ENCODE data around the gene SPCS3.
A peak's percentile ranks its signal among the peaks of the same experiment; 100 is the strongest.
"Not testable (repeated sequence)": the region's sequence is repeated elsewhere in the genome, so short reads cannot be mapped to it uniquely, and the experiment has no call there.

SPCS3 gene

GRCh38 chr4:176319704-176320339, at the start of gene SPCS3:
TSS of gene SPCS3 (plus strand) at chr4:176319966. CDS start at chr4:176320077, 111 bp downstream.
- DNase-seq = peak; percentile 60

DNA sequence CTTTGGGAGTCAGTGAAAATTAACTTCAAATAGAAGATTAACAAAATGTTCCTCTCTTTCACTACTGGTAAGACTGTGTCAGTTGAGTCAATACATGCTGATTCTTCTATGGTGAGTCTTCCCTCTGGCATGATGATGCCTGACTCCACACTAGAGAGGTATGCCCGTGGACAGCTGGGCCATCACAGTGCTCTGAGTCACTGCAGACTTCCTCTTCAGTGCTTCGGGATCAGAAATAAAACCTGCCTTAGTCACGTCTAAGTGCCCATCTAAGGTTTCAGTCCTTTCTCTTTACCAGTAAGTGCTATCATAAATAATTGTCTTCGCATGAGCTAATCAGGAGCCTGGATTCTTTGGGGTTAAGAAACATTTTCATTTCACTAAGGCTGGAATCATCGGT, 49.1 kb upstream of the SPCS3 start:
- DNase-seq = no peak

GRCh38 chr4:176271749-176272148, 48.0 kb upstream of the SPCS3 start:
- DNase-seq = no peak

DNA sequence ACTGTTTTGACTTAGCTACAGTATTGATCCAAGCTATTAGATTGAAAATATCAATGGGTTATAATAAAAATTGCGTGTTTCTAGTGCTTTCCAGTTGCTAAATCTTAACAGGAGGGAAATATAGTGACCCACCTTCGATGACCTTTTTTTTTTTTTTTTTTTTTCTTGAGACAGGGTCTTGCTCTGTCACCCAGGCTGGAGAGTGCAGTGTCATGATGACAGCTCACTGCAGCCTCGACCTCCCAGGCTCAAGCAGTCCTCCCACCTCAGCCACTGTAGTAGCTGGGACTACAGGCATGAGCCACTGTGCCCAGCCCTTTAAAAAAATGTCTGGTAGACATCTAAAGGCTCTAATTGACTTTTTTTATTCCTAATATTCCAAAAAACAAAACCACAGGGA, 47.0 kb upstream of the SPCS3 start:
- DNase-seq = no peak

DNA sequence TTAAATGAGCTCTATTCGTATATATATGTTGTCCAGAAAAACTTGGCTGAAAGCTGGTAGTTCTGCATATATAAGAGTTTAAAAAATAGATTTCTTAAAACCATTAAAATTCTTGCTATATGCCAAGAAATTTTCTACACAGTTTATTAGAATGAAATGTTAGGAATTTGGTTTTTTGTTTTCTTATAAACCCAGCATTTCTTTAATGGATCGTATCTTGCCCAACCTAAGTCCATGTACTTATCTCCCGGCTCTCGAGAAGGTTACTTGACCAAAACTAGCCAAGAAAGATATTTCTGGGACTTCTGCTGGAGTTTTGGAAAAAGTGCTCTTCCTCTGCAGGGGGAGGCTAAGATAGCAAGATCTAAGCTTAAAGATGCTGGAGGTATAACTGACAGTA, 46.0 kb upstream of the SPCS3 start:
- no peak for DNase-seq

DNA sequence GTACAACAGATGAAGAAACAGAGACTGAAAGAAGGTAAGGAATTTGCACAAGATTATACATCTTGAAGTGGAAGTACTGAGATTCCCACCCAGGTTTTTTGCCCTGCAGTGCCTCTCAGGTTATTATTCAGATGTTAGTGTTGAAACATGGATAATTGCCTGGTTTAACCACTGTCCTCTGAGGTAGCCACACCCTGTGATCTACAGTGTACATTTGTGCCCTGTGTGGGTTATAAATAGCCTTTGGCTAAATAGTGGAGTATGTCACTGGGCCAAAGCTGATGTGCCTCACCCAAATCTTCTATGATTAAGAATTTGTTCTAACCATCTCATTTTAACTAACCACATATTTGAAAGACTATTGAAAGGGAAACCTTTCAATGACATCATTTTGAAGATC, 45.3 kb upstream of the SPCS3 start:
- no peak for DNase-seq

DNA sequence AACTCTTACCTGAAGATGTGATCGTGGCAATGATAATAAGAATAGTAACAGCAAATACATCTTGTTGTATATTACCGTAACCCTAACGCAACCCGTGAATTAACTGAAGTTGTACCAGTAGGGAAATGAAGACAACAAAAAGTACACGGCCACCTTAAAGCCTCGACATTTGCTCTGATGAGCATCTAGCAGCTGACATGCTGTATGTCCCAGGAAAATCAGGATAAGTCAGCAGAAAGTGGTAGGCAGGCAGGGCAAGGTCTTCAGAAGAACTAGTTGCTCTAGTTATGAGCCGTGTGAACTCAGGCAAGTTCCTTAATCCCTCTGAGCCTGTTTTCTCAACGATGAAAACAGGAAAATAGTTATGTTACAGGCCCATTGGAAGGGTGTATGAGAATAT, 43.1 kb upstream of the SPCS3 start:
- DNase-seq = no peak

DNA sequence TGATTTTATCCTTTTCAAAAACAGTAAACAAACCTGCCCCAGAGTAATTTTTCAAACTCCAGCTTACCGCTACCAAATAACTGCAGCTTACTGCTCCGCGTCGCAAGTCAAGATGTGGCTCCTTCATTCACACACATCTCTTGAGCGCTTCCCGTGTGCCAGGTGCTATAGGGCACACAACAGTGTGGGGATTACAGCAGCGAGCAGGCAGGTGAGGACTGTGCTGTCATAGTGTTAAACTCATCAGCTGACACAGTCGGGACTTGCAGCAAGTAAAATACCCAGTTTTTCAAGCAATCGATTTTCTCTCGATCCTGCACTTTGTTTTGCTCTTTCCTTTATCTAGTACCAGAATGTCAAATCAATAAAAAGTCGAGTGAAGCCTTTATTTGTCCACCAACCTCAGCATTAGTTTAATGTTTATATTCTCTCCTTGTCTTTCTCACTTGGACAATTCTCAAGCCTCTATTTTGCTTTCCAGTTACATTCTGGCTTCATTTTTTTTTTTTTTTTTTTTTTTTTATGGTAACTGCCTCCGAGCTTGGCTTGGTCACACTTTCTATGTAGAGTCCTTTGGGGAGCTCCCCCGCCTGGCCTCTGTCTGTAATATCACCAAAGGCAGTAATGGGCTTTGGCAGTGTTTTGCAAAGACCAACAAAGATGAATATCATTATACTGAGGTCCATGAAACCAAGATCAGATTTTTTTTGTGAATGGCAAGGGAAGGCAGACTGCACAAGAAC, 42.4 kb upstream of the SPCS3 start:
- no peak for DNase-seq

- DNase-seq = not testable (repeated sequence)
These were observed 40.2 kb upstream of the SPCS3 start for GRCh38 chr4:176279560-176279959.

GRCh38 chr4:176286728-176287127, 33.0 kb upstream of the SPCS3 start:
- DNase-seq = no peak

DNA sequence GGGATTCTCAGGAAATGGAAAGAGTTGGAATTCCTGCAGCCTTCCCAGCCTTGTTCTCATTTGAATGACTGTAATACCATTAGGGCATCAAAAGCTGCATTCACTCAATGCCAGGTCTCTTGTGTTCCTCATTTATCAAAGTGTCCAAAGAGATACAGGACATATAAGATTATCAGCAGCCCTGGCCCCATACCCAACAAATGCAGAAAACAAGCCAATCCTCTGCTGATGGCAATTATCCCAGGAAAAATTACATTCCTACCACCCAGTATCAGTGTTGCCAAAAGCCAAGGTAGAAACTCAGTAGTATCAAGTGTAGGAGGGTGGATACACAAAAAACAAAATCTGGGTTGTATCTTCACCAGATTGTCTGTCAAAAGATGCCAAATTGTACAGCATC, 32.2 kb upstream of the SPCS3 start:
- DNase-seq = no peak

GRCh38 chr4:176288020-176288419, 31.7 kb upstream of the SPCS3 start:
- DNase-seq = no peak

DNA sequence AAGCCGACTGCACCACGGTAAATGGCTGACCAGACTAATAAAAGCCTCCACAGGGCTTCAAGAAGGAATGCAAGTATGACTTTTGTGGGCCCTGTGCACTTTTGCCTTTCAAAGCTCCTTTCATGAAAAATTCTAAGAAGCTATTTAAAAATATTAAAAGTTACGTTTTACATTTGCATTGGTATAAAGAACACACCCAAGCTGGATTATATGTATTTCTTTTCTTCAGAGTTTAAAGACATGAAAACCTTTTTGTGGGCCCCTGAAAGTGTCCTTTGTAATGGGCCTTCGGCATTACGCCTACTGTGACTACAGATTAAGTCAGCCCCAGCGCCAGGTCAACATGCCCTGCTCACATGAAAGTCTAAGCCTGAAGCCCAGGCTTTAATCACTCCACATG, 30.2 kb upstream of the SPCS3 start:
- no peak for DNase-seq

- no peak for DNase-seq
These were observed 29.2 kb upstream of the SPCS3 start for GRCh38 chr4:176290520-176290919.

DNA sequence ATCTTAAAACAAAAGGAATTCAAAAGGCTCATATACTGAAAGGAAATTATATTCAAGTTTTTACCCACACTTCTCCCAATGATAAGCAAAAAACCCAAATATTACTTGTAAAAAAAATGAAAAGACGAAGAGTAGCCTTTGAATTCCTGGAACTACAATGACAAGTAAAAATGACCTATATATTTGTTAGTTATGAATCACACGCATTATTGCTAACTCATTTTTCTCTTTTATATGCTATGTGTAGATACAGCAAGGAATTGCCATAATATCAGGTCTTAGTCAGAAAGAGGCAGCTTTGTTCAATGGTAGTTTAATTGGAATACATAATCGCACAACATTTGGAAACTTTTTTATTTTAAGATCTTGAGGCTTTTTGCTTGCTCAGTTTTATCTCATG, 28.0 kb upstream of the SPCS3 start:
- no peak for DNase-seq

DNA sequence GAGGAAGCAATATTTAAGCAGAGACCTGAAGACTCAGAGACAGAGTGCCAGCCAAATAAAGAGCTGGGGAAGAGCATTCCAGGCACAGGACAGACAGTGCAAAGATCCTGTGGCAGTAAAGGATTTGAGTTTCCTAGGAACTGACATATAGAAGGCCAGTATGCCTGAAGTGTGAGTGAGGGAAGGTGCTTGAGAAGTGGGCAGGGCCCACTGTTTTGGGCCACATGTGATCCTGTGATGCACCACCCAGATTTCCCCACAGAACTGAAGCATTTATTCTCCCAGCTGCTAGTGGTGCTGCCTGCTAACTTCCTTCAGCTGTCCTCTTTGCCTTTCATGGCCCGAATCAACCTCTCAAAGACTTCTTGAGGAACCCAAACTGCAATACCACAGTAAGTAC, 26.8 kb upstream of the SPCS3 start:
- DNase-seq = no peak

DNA sequence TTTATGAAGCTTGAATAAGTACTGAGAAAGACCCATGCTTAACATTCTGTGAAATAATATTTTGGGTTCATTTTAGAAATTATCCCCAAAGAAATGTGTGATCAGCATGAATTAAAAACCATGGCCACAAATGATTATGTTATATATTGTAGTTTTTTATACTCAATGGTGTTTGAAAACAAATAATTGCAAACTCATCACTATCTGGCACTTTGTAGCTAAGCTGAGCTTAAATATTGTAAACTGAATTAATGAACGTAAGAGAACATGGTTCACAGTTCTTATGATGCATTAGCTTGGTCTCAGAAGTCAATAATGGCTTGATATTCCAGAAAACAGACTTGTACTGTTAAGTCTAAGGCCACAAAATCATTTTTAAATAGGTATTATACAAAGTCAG, 26.1 kb upstream of the SPCS3 start:
- DNase-seq = no peak

DNA sequence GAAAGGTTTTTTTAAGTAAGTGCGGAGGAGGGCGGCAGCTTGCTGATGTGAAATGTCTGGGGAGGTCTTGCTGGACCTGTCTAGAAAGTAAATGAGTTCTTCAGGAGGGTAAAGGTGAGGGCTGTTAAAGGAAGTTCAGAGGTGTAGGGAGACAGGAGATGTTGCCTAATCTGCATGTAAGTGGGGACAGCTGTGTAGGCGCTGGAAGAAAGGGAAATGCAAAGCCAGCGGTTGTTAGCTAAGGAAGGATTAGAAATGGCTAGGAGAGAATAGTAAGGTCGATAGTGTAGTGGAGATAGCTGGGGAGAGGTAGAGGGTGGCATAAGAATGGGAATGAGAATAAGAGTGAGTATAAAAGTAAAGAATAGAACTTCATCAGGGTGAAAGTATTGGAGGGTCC, 23.9 kb upstream of the SPCS3 start:
- DNase-seq = not testable (repeated sequence)

DNA sequence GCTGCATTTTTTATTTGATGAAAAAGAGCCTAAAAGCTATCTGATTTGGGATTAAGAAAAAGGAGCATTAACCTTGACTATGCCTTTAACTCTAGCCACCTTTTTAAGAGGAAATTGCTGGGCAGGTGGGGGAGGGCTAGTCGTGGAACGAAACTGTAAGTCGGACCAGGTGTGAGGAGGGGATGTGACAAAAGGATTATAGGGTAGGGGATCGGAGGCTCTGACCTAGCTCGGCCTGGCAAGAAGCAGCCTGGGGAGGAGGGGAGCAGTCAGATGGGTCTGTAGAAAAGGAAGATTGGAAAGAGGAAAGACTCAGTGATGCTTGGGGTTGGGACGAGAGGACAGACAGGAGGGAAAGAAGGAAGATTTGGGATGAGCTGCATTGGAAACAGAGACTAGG, 21.1 kb upstream of the SPCS3 start:
- no peak for DNase-seq

GRCh38 chr4:176300036-176300435, 19.7 kb upstream of the SPCS3 start:
- DNase-seq = no peak

DNA sequence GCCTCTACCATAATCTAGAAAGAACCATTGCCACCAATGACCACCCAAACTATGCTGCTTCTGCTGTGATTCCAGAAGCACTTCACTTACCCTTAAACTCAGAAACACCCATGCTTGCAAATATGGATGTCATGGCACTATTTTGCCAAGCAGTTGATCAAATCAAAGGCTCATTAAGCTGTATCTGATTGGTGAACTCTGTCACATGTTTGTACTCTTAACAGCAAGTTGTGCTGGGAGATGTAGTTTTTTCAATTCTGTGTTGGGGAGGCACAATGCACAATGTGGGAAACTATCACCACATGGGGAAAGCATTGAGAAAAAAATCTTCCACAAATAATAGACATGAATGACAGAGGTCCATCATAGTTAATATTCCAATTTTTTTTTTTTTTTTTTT, 19.2 kb upstream of the SPCS3 start:
- no peak for DNase-seq

DNA sequence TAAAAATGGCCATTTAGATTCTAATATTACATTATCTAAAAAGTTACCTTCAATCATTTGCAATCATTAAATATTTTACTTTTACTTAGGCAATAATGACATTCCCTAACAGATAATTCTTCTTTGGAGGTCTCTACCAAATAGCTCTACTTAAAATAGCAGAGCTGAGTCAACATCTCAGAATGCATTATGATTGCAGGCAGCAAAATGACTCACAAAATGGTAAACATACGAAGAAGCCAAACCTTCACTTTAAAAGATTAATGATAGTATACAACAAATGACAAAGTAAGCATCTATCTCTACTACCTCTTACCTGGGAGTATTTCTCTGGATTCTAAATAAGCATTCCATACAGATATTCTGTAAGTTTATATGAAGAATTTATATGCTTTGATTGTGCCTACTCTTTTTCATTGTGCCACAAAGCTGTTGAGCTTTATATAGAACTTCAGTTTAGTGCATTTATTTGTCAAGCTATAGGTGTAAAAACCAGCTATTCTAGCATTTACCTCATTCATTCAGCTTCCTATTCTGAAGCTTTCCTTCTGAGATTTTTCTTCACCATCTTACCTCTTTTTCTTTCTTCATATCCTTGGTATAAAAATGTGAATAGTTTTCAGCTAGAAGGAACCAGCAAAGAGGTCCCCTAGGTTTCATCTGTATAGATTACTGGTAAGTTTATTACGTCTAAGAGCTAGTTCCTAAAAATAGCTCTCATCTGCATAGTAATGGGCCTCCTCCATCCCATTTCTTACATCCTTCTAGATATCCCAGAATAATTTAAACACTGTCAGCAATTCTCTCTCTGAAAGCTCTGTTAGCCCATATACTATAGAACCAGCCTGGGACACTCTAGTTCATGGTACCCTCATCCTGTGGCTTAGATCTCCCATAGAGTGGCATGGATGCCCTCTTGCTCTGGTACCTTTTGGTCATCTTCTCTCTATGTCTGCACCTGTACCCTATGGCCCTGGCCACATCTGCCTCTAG, 17.2 kb upstream of the SPCS3 start:
- DNase-seq = no peak

GRCh38 chr4:176303938-176304337, 15.8 kb upstream of the SPCS3 start:
- no peak for DNase-seq

Measured in cortex of kidney (tissue), 1 donor.